ENCODE measurements around the gene TSC22D2. TPM values are rescaled to one million over a fixed set of nuclear protein-coding genes. Genes with fewer than 3 reads are reported as not detected.

The TSC22D2 gene
- total RNA-seq, 4 donors from 2014 or later = 13.2 to 19.5 (median 16.4) TPM

DNA sequence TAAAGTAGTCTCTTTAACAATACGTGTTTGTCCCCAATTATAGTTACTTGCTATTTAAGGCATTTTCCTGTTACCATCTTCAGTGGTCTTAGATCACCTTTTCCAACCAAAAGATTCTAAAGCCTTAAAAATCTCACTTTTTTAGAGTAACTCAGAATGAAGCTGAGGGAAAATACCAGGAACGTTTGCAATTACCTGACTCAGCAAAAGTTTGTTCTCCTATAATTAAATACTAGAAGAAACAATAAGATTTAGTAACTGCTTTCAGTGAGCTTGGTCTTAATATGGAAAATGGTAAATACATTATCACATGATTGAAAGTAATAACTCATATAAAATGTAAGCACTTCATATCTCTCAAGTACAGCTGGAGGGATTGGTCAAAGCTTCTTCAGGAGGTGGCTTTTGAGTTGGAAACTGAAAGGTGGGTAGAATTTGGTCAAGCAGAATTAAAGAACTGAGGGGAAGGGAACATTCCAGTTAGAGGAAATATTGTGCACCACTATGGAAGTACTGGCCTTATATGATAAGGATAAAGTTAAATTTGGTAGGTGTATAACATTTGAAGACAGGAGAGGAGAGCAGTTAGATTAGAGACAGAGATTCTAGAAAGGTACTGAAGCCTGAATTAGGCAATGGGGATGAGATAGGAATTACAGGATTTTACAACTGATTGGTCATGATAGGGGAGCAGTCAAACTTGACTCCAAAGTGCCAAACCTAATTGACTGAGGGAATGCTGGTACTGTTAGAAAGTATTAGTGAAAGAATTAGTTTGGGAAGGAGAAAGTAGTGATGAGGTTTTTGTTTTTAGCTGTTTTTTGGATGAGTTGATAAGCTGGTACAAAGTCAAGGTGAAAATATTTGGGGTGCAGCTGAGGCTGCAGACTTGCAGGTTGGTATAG is 21.9 kb downstream of the TSC22D2 start:
- 50% methylated on average over 2 of the region's 2 CpGs for WGBS
- Histone ChIP-seq H3K27me3 (no peaks in the 10 kb centered on the region), H3K4me1 (no peaks in the 10 kb centered on the region), H3K4me3 (no peak overlapping the region), H3K36me3 (no peaks in the 10 kb centered on the region), H3K9me3 (no peaks in the 10 kb centered on the region), H3K27ac (no peak overlapping the region)
- no peak for DNase-seq (ENCODE audit: low spot score in 2 of 2)
- no peak for TF ChIP-seq POLR2AphosphoS5 (IDR thresholded peaks at IDR 0.05)
- no peak for TF ChIP-seq POLR2A (IDR thresholded peaks at IDR 0.05)
- no peak for TF ChIP-seq EP300 (IDR thresholded peaks at IDR 0.05)
- TF ChIP-seq, protein P1, sequence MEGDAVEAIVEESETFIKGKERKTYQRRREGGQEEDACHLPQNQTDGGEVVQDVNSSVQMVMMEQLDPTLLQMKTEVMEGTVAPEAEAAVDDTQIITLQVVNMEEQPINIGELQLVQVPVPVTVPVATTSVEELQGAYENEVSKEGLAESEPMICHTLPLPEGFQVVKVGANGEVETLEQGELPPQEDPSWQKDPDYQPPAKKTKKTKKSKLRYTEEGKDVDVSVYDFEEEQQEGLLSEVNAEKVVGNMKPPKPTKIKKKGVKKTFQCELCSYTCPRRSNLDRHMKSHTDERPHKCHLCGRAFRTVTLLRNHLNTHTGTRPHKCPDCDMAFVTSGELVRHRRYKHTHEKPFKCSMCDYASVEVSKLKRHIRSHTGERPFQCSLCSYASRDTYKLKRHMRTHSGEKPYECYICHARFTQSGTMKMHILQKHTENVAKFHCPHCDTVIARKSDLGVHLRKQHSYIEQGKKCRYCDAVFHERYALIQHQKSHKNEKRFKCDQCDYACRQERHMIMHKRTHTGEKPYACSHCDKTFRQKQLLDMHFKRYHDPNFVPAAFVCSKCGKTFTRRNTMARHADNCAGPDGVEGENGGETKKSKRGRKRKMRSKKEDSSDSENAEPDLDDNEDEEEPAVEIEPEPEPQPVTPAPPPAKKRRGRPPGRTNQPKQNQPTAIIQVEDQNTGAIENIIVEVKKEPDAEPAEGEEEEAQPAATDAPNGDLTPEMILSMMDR (IDR thresholded peaks at IDR 0.05) = no peak

- no peaks in the 10 kb centered on the region for H3K9me3 ChIP-seq
- TF ChIP-seq, protein P1 (IDR thresholded peaks at IDR 0.05) = no peak
- no peak for TF ChIP-seq EP300 (IDR thresholded peaks at IDR 0.05)
- TF ChIP-seq POLR2A (IDR thresholded peaks at IDR 0.05) = no peak
- no peak for TF ChIP-seq POLR2AphosphoS5 (IDR thresholded peaks at IDR 0.05)
- no peak overlapping the region for H3K4me3 ChIP-seq
- no peaks in the 10 kb centered on the region for H3K36me3 ChIP-seq
- DNase-seq (ENCODE audit: low spot score in 2 of 2) = no peak
- WGBS = 89% methylated on average over 5 of the region's 5 CpGs
- H3K27ac ChIP-seq = no peak overlapping the region
- H3K27me3 ChIP-seq = no peaks in the 10 kb centered on the region
- no peaks in the 10 kb centered on the region for H3K4me1 ChIP-seq
Observed at GRCh38 chr3:150433347-150433746, 25.2 kb downstream of the TSC22D2 start.

- no peak overlapping the region for H3K27ac ChIP-seq
- H3K9me3 ChIP-seq = no peaks in the 10 kb centered on the region
- H3K27me3 ChIP-seq = no peaks in the 10 kb centered on the region
- no peaks in the 10 kb centered on the region for H3K36me3 ChIP-seq
- DNase-seq (ENCODE audit: low spot score in 2 of 2) = no peak
- 73% methylated on average over 4 of the region's 4 CpGs for WGBS
- no peak overlapping the region for H3K4me3 ChIP-seq
- H3K4me1 ChIP-seq = no peaks in the 10 kb centered on the region
- TF ChIP-seq EP300 (IDR thresholded peaks at IDR 0.05) (no peak), POLR2AphosphoS5 (IDR thresholded peaks at IDR 0.05) (no peak), POLR2A (IDR thresholded peaks at IDR 0.05) (no peak)
- TF ChIP-seq, protein P1 (IDR thresholded peaks at IDR 0.05) = no peak
Observed at GRCh38 chr3:150434234-150434633, 26.1 kb downstream of the TSC22D2 start.

DNA sequence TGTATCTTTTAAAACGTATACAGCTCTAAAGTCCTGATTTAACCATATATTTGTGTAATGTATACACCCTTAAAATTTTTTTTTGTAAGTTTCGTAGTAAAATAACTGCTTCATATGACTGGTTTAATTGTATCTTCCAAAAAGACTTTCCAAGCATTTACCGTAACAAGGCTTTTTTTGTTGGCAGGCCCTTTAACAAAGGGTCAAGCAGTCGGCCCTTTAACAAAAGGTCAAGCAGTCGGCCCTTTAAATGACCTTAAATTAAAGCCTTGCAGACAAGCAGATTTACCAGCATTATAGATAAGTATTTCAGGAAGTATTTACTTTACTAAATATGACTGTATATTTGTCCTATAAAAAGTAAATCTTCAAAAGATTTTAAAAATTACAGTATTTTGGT is 28.1 kb downstream of the TSC22D2 start:
- Histone ChIP-seq H3K27ac (no peak overlapping the region), H3K27me3 (no peaks in the 10 kb centered on the region), H3K9me3 (no peaks in the 10 kb centered on the region), H3K36me3 (no peaks in the 10 kb centered on the region), H3K4me3 (no peak overlapping the region), H3K4me1 (no peaks in the 10 kb centered on the region)
- DNase-seq (ENCODE audit: low spot score in 2 of 2) = no peak
- WGBS = 84% methylated on average over 5 of the region's 5 CpGs
- no peak for TF ChIP-seq POLR2AphosphoS5 (IDR thresholded peaks at IDR 0.05)
- no peak for TF ChIP-seq POLR2A (IDR thresholded peaks at IDR 0.05)
- no peak for TF ChIP-seq EP300 (IDR thresholded peaks at IDR 0.05)
- TF ChIP-seq, protein P1 (IDR thresholded peaks at IDR 0.05) = no peak

DNA sequence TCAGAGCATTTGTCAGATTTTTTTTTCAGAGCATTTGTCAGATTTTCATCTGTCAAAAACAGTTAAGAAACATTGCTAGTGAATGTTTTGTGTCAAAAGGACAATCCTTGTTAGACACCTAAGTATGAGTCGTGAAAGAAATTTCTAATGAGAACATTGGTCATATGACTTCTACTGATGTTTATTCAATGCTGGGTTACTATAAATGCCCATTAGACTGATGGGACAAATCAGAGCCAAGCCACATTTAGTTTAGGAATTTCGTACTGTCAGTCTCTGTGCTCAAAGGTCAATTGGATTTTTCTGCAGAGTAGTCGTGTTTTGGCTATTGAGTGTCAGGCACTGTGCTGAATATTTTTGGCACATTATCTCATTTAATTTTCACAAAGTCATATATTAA is 31.6 kb downstream of the TSC22D2 start:
- Histone ChIP-seq H3K27me3 (no peaks in the 10 kb centered on the region), H3K4me3 (no peak overlapping the region), H3K9me3 (no peaks in the 10 kb centered on the region), H3K36me3 (no peaks in the 10 kb centered on the region), H3K4me1 (no peaks in the 10 kb centered on the region), H3K27ac (no peak overlapping the region)
- DNase-seq (ENCODE audit: low spot score in 2 of 2) = no peak
- 71% methylated on average over 3 of the region's 3 CpGs for WGBS
- TF ChIP-seq EP300 (IDR thresholded peaks at IDR 0.05) (no peak), POLR2AphosphoS5 (IDR thresholded peaks at IDR 0.05) (no peak), POLR2A (IDR thresholded peaks at IDR 0.05) (no peak)
